Neural progenitor cell (in vitro differentiated cells): ENCODE results near the gene FAM131A.

ENCODE experiments used
- CTCF ChIP-seq: fragments of 200-600 bp; sonication (generic); IDR thresholded peaks from 2 replicates; pipeline ENCODE4 v1.5.1; 2017; ENCODE audit warnings: antibody characterized with exemption, mild to moderate bottlenecking
- EZH2 ChIP-seq: fragments of 200-600 bp; sonication (generic); IDR thresholded peaks from 2 replicates; pipeline ENCODE4 v1.6.1; 2017; ENCODE audit warnings: antibody characterized with exemption, mild to moderate bottlenecking, moderate library complexity
- EZH2phosphoT487 ChIP-seq: fragments of 200-600 bp; sonication (generic); IDR thresholded peaks from 2 replicates; pipeline ENCODE4 v1.6.1; 2017; ENCODE audit warnings: antibody characterized with exemption

GRCh38 chr3:184373422-184373821 lies 36.0 kb downstream of the FAM131A start:
- no peak for TF ChIP-seq CTCF
- no peak for TF ChIP-seq EZH2
- TF ChIP-seq EZH2phosphoT487 = no peak
